ENCODE measurements around the gene SCYGR3. TPM values are rescaled to one million over a fixed set of nuclear protein-coding genes. Genes with fewer than 3 reads are reported as not detected.

The SCYGR3 gene
- not detected in 2 replicates for total RNA-seq
- long read RNA-seq = 0 reads

GRCh38 chr2:227614740-227615139 is at the start of gene SCYGR3:
Gene SCYGR3 (minus strand): TSS chr2:227614840. CDS start chr2:227614840, 0 bp downstream.
- Mint-ChIP-seq H3K9me3 (no peaks in the 10 kb centered on the region), H3K27ac (ENCODE audit: unreplicated experiment) (no peak within 1 kb of the TSS), H3K4me3 (no peak within 1 kb of the TSS), H3K4me1 (no peaks in the 10 kb centered on the region), H3K36me3 (ENCODE audit: low read depth) (no peaks in the 10 kb centered on the region), H3K27me3 (ENCODE audit: low read depth) (peaks cover 4% of the 10 kb centered on the region)
- no peak for TF ChIP-seq CTCF (conservative IDR thresholded peaks at IDR 0.05)
- no peak for DNase-seq (ENCODE audit: low read depth, low spot score)

GRCh38 chr2:227661827-227662226 is 47.2 kb upstream of the SCYGR3 start:
- Mint-ChIP-seq H3K27ac (ENCODE audit: unreplicated experiment) (no peak overlapping the region), H3K27me3 (ENCODE audit: low read depth) (peaks cover 2% of the 10 kb centered on the region)
- TF ChIP-seq CTCF (conservative IDR thresholded peaks at IDR 0.05) = no peak

GRCh38 chr2:227661025-227661649 is 46.5 kb upstream of the SCYGR3 start:
- DNase-seq (ENCODE audit: low read depth, low spot score) = no peak
- no peak for TF ChIP-seq CTCF (conservative IDR thresholded peaks at IDR 0.05)
- Mint-ChIP-seq H3K4me3 (no peak overlapping the region), H3K27ac (ENCODE audit: unreplicated experiment) (no peak overlapping the region), H3K27me3 (ENCODE audit: low read depth) (peaks cover 2% of the 10 kb centered on the region), H3K9me3 (no peaks in the 10 kb centered on the region), H3K4me1 (peaks cover 5% of the 10 kb centered on the region), H3K36me3 (ENCODE audit: low read depth) (no peaks in the 10 kb centered on the region)

More at GRCh38 chr2:227661827-227662226, 47.2 kb upstream of the SCYGR3 start:
- DNase-seq (ENCODE audit: low read depth, low spot score) = no peak
- H3K4me3 Mint-ChIP-seq = no peak overlapping the region
- H3K4me1 Mint-ChIP-seq = peaks cover 5% of the 10 kb centered on the region
- H3K9me3 Mint-ChIP-seq = no peaks in the 10 kb centered on the region
- H3K36me3 Mint-ChIP-seq (ENCODE audit: low read depth) = no peaks in the 10 kb centered on the region

GRCh38 chr2:227657199-227657845 is 42.7 kb upstream of the SCYGR3 start:
- Mint-ChIP-seq H3K4me1 (peaks cover 5% of the 10 kb centered on the region), H3K27me3 (ENCODE audit: low read depth) (peaks cover 2% of the 10 kb centered on the region), H3K27ac (ENCODE audit: unreplicated experiment) (no peak overlapping the region), H3K9me3 (no peaks in the 10 kb centered on the region), H3K4me3 (no peak overlapping the region), H3K36me3 (ENCODE audit: low read depth) (no peaks in the 10 kb centered on the region)
- DNase-seq (ENCODE audit: low read depth, low spot score) = no peak
- no peak for TF ChIP-seq CTCF (conservative IDR thresholded peaks at IDR 0.05)

GRCh38 chr2:227655454-227655853 is 40.8 kb upstream of the SCYGR3 start:
- no peaks in the 10 kb centered on the region for H3K36me3 Mint-ChIP-seq (ENCODE audit: low read depth)
- no peaks in the 10 kb centered on the region for H3K9me3 Mint-ChIP-seq
- no peak for DNase-seq (ENCODE audit: low read depth, low spot score)
- H3K4me3 Mint-ChIP-seq = no peak overlapping the region
- peaks cover 4% of the 10 kb centered on the region for H3K27me3 Mint-ChIP-seq (ENCODE audit: low read depth)
- TF ChIP-seq CTCF (conservative IDR thresholded peaks at IDR 0.05) = no peak
- no peak overlapping the region for H3K27ac Mint-ChIP-seq (ENCODE audit: unreplicated experiment)
- H3K4me1 Mint-ChIP-seq = no peaks in the 10 kb centered on the region

Measured in neural crest cell (in vitro differentiated cells).